Thyroid gland (tissue), 4 donors: ENCODE results near the gene POLN. TPM values are rescaled to one million over a fixed set of nuclear protein-coding genes. Genes with fewer than 3 reads are reported as not detected.

ENCODE experiments used
- DNase-seq, 2 donors: peaks; one replicate each; pipeline ENCODE4 v3.0.0-alpha.2; 2019
- H3K27ac ChIP-seq, 3 donors: fragments of 200-600 bp; sonication (generic); 1 replicate in 2 of 3; 2 replicates in 1 of 3; pipeline ENCODE4 v1.5.1; 2016 to 2019; ENCODE audit warnings: mild to moderate bottlenecking in 1 of 3, moderate library complexity in 1 of 3
- H3K27me3 ChIP-seq: fragments of 200-600 bp; sonication (generic); one replicate; pipeline ENCODE4 v1.5.1; 2019
- H3K36me3 ChIP-seq, 2 donors: fragments of 200-600 bp; sonication (generic); one replicate each; pipeline ENCODE4 v1.5.1; 2016 to 2019
- H3K4me1 ChIP-seq, 2 donors: fragments of 200-600 bp; sonication (generic); one replicate each; pipeline ENCODE4 v1.5.1; 2017 to 2019
- H3K4me3 ChIP-seq, 3 donors: fragments of 200-600 bp; sonication (generic); replicated peaks in 1 of 3; 1 replicate in 2 of 3; 2 replicates in 1 of 3; pipeline ENCODE4 v1.5.1; 2016; ENCODE audit warnings: mild to moderate bottlenecking in 1 of 3
- H3K9me3 ChIP-seq: fragments of 200-600 bp; sonication (generic); one replicate; pipeline ENCODE4 v1.5.1; 2017
- CTCF ChIP-seq, 6 experiments: fragments of 200-600 bp in 3 of 6; fragments of 450-650 bp in 3 of 6; sonication (generic) in 3 of 6; IDR thresholded peaks; one replicate each; pipeline ENCODE4 v1.5.1; 2016 to 2019; ENCODE audit warnings: antibody characterized with exemption in 6 of 6, mild to moderate bottlenecking in 2 of 6, inconsistent platforms in 1 of 6, moderate library complexity in 1 of 6
- POLR2A ChIP-seq, 2 donors: fragments of 450-650 bp; IDR thresholded peaks; one replicate each; pipeline ENCODE4 v1.6.1; 2017; ENCODE audit warnings: antibody characterized with exemption in 2 of 2, mild to moderate bottlenecking in 2 of 2, moderate library complexity in 1 of 2
- WGBS, 2 donors: methylation state at CpG; one replicate each; pipeline ENCODE4 v1.1.5; 2017; 5-methylcytosine and 5-hydroxymethylcytosine counted together
- intact Hi-C: fragments of 100-400 bp; cut with DNase I; formaldehyde crosslinking; loops from one replicate; pipeline ENCODE4 v1.15.1; 2023
- total RNA-seq, 4 donors: library from RNA; depleted of rRNA; stranded (reverse); fragments of >200 nt; gene quantifications; one replicate each; pipeline ENCODE4 v1.2.3, GENCODE V29; 2016

Gene POLN
- total RNA-seq, 4 donors from 2014 or later: 1.5 to 5.4 (median 3.0) TPM

GRCh38 chr4:2248821-2249261 is 6.9 kb upstream of the POLN start:
- DNase-seq: no peak
- peaks cover 0 to 8% of the 10 kb centered on the region in 2 donors for H3K4me1 ChIP-seq
- intact Hi-C loops: no loop called here
- no peaks in the 10 kb centered on the region for H3K27me3 ChIP-seq
- H3K9me3 ChIP-seq: no peaks in the 10 kb centered on the region
- H3K36me3 ChIP-seq: peaks cover 42 to 51% of the 10 kb centered on the region in 2 donors
- H3K4me3 ChIP-seq: no peak overlapping the region
- no peak overlapping the region for H3K27ac ChIP-seq
- WGBS, 2 donors: 71 to 77% methylated on average over 6 to 7 of the region's 10 CpGs
- TF ChIP-seq POLR2A (IDR thresholded peaks at IDR 0.05) (no peak), CTCF (IDR thresholded peaks at IDR 0.05) (no peak)

GRCh38 chr4:2248044-2248780 is 6.3 kb upstream of the POLN start:
- intact Hi-C loops: no loop called here
- peak in 1 of 2 donors; percentile 1 for DNase-seq
- peaks cover 0 to 8% of the 10 kb centered on the region in 2 donors for H3K4me1 ChIP-seq
- WGBS, 2 donors: 87 to 97% methylated on average over 15 to 20 of the region's 21 CpGs
- peaks cover 36 to 51% of the 10 kb centered on the region in 2 donors for H3K36me3 ChIP-seq
- H3K27me3 ChIP-seq: no peaks in the 10 kb centered on the region
- no peak for TF ChIP-seq POLR2A (IDR thresholded peaks at IDR 0.05)
- no peak for TF ChIP-seq CTCF (IDR thresholded peaks at IDR 0.05)
- H3K27ac ChIP-seq: no peak overlapping the region
- no peaks in the 10 kb centered on the region for H3K9me3 ChIP-seq
- no peak overlapping the region for H3K4me3 ChIP-seq

- H3K27me3 ChIP-seq: no peaks in the 10 kb centered on the region
- peak in 1 of 2 donors; percentile 3 for DNase-seq
- no peak overlapping the region for H3K27ac ChIP-seq
- TF ChIP-seq POLR2A (IDR thresholded peaks at IDR 0.05) (no peak), CTCF (IDR thresholded peaks at IDR 0.05) (no peak)
- no peak overlapping the region for H3K4me3 ChIP-seq
- intact Hi-C loops: no loop called here
- 88 to 90% methylated on average over 19 to 27 of the region's 42 CpGs for WGBS, 2 donors
- H3K4me1 ChIP-seq: peaks cover 0 to 10% of the 10 kb centered on the region in 2 donors
- H3K36me3 ChIP-seq: peaks cover 31 to 43% of the 10 kb centered on the region in 2 donors
- H3K9me3 ChIP-seq: no peaks in the 10 kb centered on the region
Measured at GRCh38 chr4:2247128-2248043, 5.5 kb upstream of the POLN start.

- H3K4me1 ChIP-seq: peaks cover 0 to 13% of the 10 kb centered on the region in 2 donors
- H3K36me3 ChIP-seq: peaks cover 31 to 35% of the 10 kb centered on the region in 2 donors
- intact Hi-C loops: no loop called here
Measured at GRCh38 chr4:2246384-2247127, 4.6 kb upstream of the POLN start.

More at GRCh38 chr4:2246384-2247127, 4.6 kb upstream of the POLN start:
- no peak for TF ChIP-seq CTCF (IDR thresholded peaks at IDR 0.05)
- TF ChIP-seq POLR2A (IDR thresholded peaks at IDR 0.05): no peak
- no peaks in the 10 kb centered on the region for H3K9me3 ChIP-seq
- H3K27ac ChIP-seq: no peak overlapping the region
- DNase-seq: no peak
- no peak overlapping the region for H3K4me3 ChIP-seq
- 90 to 94% methylated on average over 3 to 16 of the region's 19 CpGs for WGBS, 2 donors
- H3K27me3 ChIP-seq: no peaks in the 10 kb centered on the region
